Lower leg skin (tissue), 4 donors: ENCODE results near the gene RCCD1. TPM values are rescaled to one million over a fixed set of nuclear protein-coding genes. Genes with fewer than 3 reads are reported as not detected.
"Not testable (repeated sequence)": the region's sequence is repeated elsewhere in the genome, so short reads cannot be mapped to it uniquely, and the experiment has no call there.

Experiments used
- DNase-seq, 2 donors: peaks; one replicate each; pipeline ENCODE4 v3.0.0-alpha.2; 2019; ENCODE audit warnings: low spot score in 2 of 2
- H3K4me3 ChIP-seq: fragments of 200-600 bp; sonication (generic); 2 replicates; pipeline ENCODE4 v1.5.1; 2017; ENCODE audit warnings: mild to moderate bottlenecking, low read depth; ENCODE audit not compliant: poor library complexity, severe bottlenecking
- POLR2A ChIP-seq, 2 donors: fragments of 450-650 bp; IDR thresholded peaks; one replicate each; pipeline ENCODE4 v1.6.1; 2016 to 2017; ENCODE audit warnings: antibody characterized with exemption in 2 of 2, mild to moderate bottlenecking in 1 of 2, moderate library complexity in 1 of 2
- WGBS, 2 donors: methylation state at CpG; one replicate each; pipeline ENCODE4 v1.1.5; 2018; 5-methylcytosine and 5-hydroxymethylcytosine counted together
- intact Hi-C: fragments of 100-400 bp; cut with DNase I; formaldehyde crosslinking; loops from one replicate; pipeline ENCODE4 v1.15.0; 2023; ENCODE audit warnings: low total_unique reads
- total RNA-seq, 4 donors: library from RNA; depleted of rRNA; stranded (reverse); fragments of >200 nt; gene quantifications; one replicate each; pipeline ENCODE4 v1.1.0, GENCODE V29; 2016
- TF ChIP-seq, protein P1 (sequence below), 3 donors: fragments of 450-650 bp; IDR thresholded peaks; one replicate each; pipeline ENCODE4 v1.5.1; 2016; ENCODE audit warnings: antibody characterized with exemption in 3 of 3, mild to moderate bottlenecking in 3 of 3, moderate library complexity in 2 of 3

RCCD1 gene
- total RNA-seq, 4 donors from 2014 or later = 11.0 to 24.5 (median 14.1) TPM

DNA sequence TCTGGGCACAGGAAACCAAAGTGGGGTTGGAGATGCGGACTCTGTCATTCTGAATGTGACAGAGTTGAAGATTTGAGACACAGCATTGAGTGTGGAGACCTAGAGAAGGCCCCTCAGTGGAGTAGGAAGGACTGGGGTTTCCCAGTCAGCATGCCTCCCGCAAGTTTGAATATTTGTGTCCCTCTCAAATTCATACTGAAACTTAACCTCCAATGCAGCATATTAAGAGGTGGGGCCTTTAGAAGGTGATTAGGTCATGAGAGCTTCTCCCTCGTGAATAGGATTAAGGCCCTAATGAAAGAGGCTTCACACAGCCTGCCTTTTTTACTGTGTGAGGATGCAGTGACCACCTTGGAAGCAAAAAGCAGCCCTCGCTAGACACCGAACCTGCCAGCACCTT is 30.3 kb upstream of the RCCD1 start:
- no peak for TF ChIP-seq POLR2A (IDR thresholded peaks at IDR 0.05)
- TF ChIP-seq, protein P1, sequence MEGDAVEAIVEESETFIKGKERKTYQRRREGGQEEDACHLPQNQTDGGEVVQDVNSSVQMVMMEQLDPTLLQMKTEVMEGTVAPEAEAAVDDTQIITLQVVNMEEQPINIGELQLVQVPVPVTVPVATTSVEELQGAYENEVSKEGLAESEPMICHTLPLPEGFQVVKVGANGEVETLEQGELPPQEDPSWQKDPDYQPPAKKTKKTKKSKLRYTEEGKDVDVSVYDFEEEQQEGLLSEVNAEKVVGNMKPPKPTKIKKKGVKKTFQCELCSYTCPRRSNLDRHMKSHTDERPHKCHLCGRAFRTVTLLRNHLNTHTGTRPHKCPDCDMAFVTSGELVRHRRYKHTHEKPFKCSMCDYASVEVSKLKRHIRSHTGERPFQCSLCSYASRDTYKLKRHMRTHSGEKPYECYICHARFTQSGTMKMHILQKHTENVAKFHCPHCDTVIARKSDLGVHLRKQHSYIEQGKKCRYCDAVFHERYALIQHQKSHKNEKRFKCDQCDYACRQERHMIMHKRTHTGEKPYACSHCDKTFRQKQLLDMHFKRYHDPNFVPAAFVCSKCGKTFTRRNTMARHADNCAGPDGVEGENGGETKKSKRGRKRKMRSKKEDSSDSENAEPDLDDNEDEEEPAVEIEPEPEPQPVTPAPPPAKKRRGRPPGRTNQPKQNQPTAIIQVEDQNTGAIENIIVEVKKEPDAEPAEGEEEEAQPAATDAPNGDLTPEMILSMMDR (IDR thresholded peaks at IDR 0.05) = no peak
- intact Hi-C loops = no loop called here
- H3K4me3 ChIP-seq = no peak overlapping the region
- WGBS, 2 donors = 87 to 91% methylated on average over 5 of the region's 5 CpGs
- no peak for DNase-seq

DNA sequence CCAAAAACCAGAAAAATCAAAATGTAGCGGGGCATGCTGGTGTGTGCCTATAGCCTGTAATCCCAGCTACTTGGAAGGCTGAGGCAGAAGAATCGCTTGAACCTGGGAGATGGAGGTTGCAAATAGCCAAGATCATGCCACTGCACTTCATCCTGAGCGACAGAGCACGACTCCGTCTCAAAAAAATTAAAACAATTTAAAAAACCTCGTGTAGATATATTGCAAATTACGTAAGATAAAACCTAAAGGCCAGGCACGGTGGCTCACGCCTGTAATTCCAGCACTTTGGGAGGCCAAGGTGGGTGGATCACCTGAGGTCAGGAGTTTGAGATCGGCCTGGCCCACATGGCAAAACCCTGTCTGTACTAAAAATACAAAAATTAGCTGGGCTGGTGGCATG is 27.9 kb upstream of the RCCD1 start:
- intact Hi-C loops, DNase-seq, H3K4me3 ChIP-seq: not testable (repeated sequence)
- 93 to 94% methylated on average over 10 of the region's 10 CpGs for WGBS, 2 donors

DNA sequence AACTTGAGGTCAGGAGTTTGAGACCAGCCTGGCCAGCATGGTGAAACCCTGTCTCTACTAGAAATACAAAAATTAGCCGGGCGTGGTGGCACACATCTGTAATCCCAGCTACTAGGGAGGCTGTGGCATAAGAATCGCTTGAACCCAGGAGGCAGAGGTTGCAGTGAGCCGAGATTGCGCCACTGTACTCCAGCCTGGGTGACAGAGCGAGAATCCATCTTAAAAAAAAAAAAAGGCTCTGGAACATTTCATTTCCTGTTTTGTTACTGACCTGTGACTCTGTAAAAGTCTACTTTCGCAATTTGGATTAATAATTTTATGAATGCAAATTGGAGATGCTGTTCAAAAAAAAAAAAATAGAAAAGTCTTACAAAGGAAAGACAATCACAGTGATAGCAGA is 26.6 kb upstream of the RCCD1 start:
- H3K4me3 ChIP-seq, intact Hi-C loops, DNase-seq: not testable (repeated sequence)
- 91% methylated on average over 7 of the region's 7 CpGs for WGBS, 2 donors

DNA sequence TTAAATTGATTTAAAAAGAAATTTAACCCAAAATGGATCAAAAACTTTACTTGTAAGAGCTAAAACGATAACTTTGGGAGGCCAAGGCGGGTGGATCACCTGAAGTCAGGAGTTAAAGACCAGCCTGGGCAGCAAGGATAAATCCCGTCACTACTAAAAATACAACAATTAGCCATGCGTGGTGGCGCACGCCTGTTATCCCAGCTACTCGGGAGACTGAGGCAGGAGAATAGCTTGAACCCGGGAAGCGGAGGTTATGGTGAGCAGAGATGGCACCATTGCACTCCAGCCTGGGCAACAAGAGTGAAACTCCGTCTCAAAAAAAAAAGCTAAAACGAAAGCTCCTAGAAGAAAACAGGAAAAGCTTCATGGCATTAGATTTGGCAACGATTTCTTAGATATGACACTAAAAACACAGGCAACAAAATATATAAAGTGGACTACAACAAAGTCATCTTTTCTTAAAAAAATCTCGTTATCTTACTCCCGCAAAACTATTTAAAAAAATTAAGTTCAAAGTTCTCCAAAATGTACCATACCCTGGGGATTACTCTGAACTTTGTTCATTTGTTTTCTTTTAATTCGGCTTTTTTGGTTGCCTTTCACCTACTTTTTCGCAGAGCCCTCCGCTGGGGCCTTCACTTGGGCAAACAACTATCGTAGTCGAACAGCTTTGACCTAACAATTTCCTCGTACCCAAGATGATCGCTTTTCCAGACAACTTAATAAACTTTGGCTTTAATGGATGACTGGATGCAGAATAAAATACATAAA is 25.3 kb upstream of the RCCD1 start:
- intact Hi-C loops = no loop called here
- H3K4me3 ChIP-seq = peak overlapping the region; percentile 55
- TF ChIP-seq, protein P1 (IDR thresholded peaks at IDR 0.05) = no peak
- TF ChIP-seq POLR2A (IDR thresholded peaks at IDR 0.05) = no peak
- WGBS, 2 donors = 40 to 44% methylated on average over 21 of the region's 21 CpGs
- DNase-seq = no peak

DNA sequence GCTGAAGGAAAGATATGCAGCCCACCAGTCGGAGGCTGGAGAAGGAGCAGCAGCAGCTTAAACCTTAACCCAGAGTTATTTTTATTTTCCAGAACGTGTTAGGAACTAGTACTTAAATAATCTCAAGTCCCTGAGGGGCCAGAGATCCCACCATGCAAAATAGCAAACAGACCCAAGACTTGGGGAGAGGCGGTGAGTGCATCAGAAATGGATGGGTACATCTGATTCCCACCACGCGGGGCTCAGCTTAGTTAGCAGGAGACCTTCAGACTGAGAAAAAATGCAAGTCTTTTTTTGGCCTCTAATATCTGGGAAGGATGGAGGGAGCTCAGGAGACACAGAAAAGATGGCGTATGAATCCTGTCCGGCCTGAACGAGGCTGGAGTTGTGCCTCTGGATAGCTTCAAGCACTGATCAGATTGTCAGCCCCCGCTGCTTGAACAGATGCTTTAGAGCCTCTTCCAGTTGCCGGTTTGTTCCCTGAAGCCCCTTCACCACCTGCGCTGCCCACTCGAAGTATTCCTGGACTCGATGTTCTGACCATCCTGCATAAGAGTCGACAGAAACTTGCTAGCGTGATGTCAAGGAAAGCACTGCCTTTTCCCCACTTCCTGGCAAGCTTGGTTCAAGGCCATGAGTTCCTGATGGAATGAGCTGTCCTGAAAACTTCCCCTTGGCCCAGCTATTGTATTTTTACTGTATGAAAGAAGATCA is 23.7 kb upstream of the RCCD1 start:
- no peak for TF ChIP-seq POLR2A (IDR thresholded peaks at IDR 0.05)
- TF ChIP-seq, protein P1 (IDR thresholded peaks at IDR 0.05) = no peak
- no peak for DNase-seq
- intact Hi-C loops = no loop called here
- no peak overlapping the region for H3K4me3 ChIP-seq
- 62 to 71% methylated on average over 15 of the region's 15 CpGs for WGBS, 2 donors

DNA sequence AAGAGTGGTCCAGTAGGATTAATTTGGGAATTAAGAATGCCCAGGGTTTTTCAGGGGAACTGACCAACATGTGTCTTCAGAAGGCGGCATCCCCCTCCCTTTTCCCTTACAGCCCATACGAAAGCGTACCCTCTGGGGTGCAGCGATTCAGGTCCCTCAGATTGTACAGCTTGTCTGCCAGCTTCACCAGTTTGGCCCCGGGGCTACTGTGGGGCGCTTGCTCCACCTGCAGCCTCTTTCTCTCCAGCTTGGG is 23.2 kb upstream of the RCCD1 start:
- TF ChIP-seq, protein P1 (IDR thresholded peaks at IDR 0.05) = no peak
- TF ChIP-seq POLR2A (IDR thresholded peaks at IDR 0.05) = no peak
- H3K4me3 ChIP-seq = no peak overlapping the region
- intact Hi-C loops = no loop called here
- 22 to 33% methylated on average over 6 of the region's 6 CpGs for WGBS, 2 donors
- no peak for DNase-seq
